ENCODE results near the gene GAS7.

DNA sequence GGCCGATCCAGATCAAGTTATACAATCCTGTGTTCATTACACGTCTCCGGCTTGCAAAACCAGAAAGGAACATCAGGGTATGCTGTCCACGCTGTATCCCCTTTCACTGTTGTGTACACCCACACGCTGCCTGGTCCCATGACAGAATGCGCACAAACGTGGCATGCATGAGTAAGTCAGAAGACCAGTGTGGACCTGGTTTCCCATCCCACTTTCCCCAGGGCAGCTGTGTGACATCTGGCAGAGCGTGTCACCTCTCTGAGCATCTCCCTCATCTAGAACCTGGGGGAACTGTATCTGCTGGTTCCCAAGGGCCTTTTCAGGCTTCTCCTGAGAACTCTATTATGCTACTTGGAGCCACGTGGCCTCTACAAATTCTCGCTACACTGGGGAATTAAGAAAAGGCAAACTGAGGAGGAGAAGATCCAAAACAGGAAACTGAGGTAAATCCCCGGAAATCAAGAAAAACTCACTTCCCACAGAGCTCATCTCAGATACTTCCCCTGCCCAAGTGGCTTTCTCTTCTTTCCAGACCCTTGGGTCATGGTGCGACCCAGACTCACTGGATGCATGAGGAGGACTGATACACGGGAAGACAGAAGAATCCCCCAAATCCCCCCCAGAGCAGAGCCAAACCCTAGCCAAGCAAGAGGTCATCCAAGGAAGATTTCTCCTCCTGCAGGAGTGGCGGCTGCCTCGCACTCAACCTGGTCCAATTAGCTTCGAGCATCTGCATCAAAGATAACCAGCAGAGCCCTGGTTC lies 139.3 kb downstream of the GAS7 start:
- TF ChIP-seq CTCF (conservative IDR thresholded peaks at IDR 0.05; ENCODE audit: low read depth in 2 of 2) (no peak), CREB1 (CRISPR knock-in tag; IDR thresholded peaks at IDR 0.05; ENCODE audit: low read depth) (no peak), POLR2AphosphoS5 (IDR thresholded peaks at IDR 0.05; ENCODE audit: low read depth) (no peak), REST (IDR thresholded peaks at IDR 0.05; ENCODE audit: unreplicated experiment) (no peak), EZH2phosphoT487 (IDR thresholded peaks at IDR 0.05; ENCODE audit: unreplicated experiment) (no peak), EZH2 (IDR thresholded peaks at IDR 0.05; ENCODE audit: low read depth, unreplicated experiment) (no peak), JUNB (IDR thresholded peaks at IDR 0.05; ENCODE audit: unreplicated experiment) (no peak), NANOG (IDR thresholded peaks at IDR 0.05; ENCODE audit: borderline replicate concordance) (no peak), STAT1 (IDR thresholded peaks at IDR 0.05; ENCODE audit: unreplicated experiment) (no peak), ETS1 (IDR thresholded peaks at IDR 0.05) (no peak), ZNF331 (CRISPR knock-in tag; IDR thresholded peaks at IDR 0.05; ENCODE audit: low read depth) (no peak)
